Cardiac muscle cell (in vitro differentiated cells and primary cell): Measurements from ENCODE around the gene CMTM5. TPM values are rescaled to one million over a fixed set of nuclear protein-coding genes. Genes with fewer than 3 reads are reported as not detected.

Experiments
- DNase-seq, 2 donors: peaks; one replicate each; pipeline versions ENCODE4 v3.0.0 to v3.0.0-alpha.2; 2010 to 2017; ENCODE audit warnings: low read depth in 1 of 2, low spot score in 1 of 2
- H3K27ac ChIP-seq: fragments of 200-600 bp; sonication (generic); 2 replicates; pipeline ENCODE4 v1.5.1; 2016
- H3K27me3 ChIP-seq: fragments of 200-600 bp; sonication (generic); 2 replicates; pipeline ENCODE4 v1.6.0; 2016; ENCODE audit warnings: control low read depth
- H3K36me3 ChIP-seq: fragments of 200-600 bp; sonication (generic); 2 replicates; pipeline ENCODE4 v1.5.1; 2016; ENCODE audit warnings: control low read depth
- H3K4me1 ChIP-seq: fragments of 200-600 bp; sonication (generic); 2 replicates; pipeline ENCODE4 v1.8.1; 2017; ENCODE audit warnings: low read depth, mild to moderate bottlenecking, mixed run types
- H3K4me3 ChIP-seq: fragments of 200-600 bp; sonication (generic); 2 replicates; pipeline ENCODE4 v1.5.1; 2016; ENCODE audit warnings: mild to moderate bottlenecking
- H3K9me3 ChIP-seq: fragments of 200-600 bp; sonication (generic); 2 replicates; pipeline ENCODE4 v1.5.1; 2017; ENCODE audit warnings: low read depth, mild to moderate bottlenecking, control low read depth
- CTCF ChIP-seq: IDR thresholded peaks from 2 replicates; pipeline ENCODE4 v1.5.1; 2012; ENCODE audit warnings: low read depth, mild to moderate bottlenecking, low read length
- polyA plus RNA-seq: library from polyadenylated mRNA; unstranded; fragments of >200 nt; fragmentation: Nextera tagmentation; extraction: Ambion mirVana; gene quantifications from 2 replicates; pipeline ENCODE4 v1.2.1, GENCODE V29; 2016
- total RNA-seq: library from RNA; depleted of rRNA; stranded (reverse); fragments of >200 nt; gene quantifications from 2 replicates; pipeline ENCODE4 v1.2.3, GENCODE V29; 2016

CMTM5 gene
- total and polyA plus RNA-seq, 2 experiments from 2014 or later = 0.21 to 31.4 TPM

GRCh38 chr14:23380976-23381375 lies 4.1 kb downstream of the CMTM5 start:
- Histone ChIP-seq H3K27me3 (no peaks in the 10 kb centered on the region), H3K27ac (peak overlapping the region; percentile 86), H3K4me1 (no peaks in the 10 kb centered on the region), H3K36me3 (peaks cover 55% of the 10 kb centered on the region), H3K4me3 (no peak overlapping the region), H3K9me3 (no peaks in the 10 kb centered on the region)
- no peak for TF ChIP-seq CTCF
- peak in 1 of 2 donors; percentile 6 for DNase-seq

- no peak for DNase-seq
- H3K4me3 ChIP-seq = no peak overlapping the region
- no peak for TF ChIP-seq CTCF
Measured at GRCh38 chr14:23381871-23382270, 5.0 kb downstream of the CMTM5 start.

GRCh38 chr14:23382276-23382675 lies 5.4 kb downstream of the CMTM5 start:
- Histone ChIP-seq H3K9me3 (no peaks in the 10 kb centered on the region), H3K4me1 (no peaks in the 10 kb centered on the region), H3K36me3 (peaks cover 68% of the 10 kb centered on the region), H3K27me3 (no peaks in the 10 kb centered on the region), H3K27ac (peak overlapping the region; percentile 86), H3K4me3 (no peak overlapping the region)
- DNase-seq = no peak
- no peak for TF ChIP-seq CTCF

More at GRCh38 chr14:23381871-23382270, 5.0 kb downstream of the CMTM5 start:
- H3K27ac ChIP-seq = peak overlapping the region; percentile 86
- H3K9me3 ChIP-seq = no peaks in the 10 kb centered on the region
- H3K27me3 ChIP-seq = no peaks in the 10 kb centered on the region
- H3K4me1 ChIP-seq = no peaks in the 10 kb centered on the region
- peaks cover 64% of the 10 kb centered on the region for H3K36me3 ChIP-seq

- H3K4me3 ChIP-seq = no peak overlapping the region
- TF ChIP-seq CTCF = no peak
- peak overlapping the region; percentile 86 for H3K27ac ChIP-seq
- no peak for DNase-seq
- H3K27me3 ChIP-seq = no peaks in the 10 kb centered on the region
- H3K36me3 ChIP-seq = peaks cover 74% of the 10 kb centered on the region
- H3K4me1 ChIP-seq = no peaks in the 10 kb centered on the region
- no peaks in the 10 kb centered on the region for H3K9me3 ChIP-seq
Measured at GRCh38 chr14:23382731-23383440, 6.0 kb downstream of the CMTM5 start.

GRCh38 chr14:23384364-23385080 lies 7.7 kb downstream of the CMTM5 start:
- TF ChIP-seq CTCF = no peak
- H3K36me3 ChIP-seq = peaks cover 91% of the 10 kb centered on the region
- H3K4me3 ChIP-seq = no peak overlapping the region
- H3K9me3 ChIP-seq = no peaks in the 10 kb centered on the region
- no peaks in the 10 kb centered on the region for H3K27me3 ChIP-seq
- H3K27ac ChIP-seq = peak overlapping the region; percentile 86
- H3K4me1 ChIP-seq = no peaks in the 10 kb centered on the region
- DNase-seq = no peak
